ENCODE measurements around the gene LRRC41.

DNA sequence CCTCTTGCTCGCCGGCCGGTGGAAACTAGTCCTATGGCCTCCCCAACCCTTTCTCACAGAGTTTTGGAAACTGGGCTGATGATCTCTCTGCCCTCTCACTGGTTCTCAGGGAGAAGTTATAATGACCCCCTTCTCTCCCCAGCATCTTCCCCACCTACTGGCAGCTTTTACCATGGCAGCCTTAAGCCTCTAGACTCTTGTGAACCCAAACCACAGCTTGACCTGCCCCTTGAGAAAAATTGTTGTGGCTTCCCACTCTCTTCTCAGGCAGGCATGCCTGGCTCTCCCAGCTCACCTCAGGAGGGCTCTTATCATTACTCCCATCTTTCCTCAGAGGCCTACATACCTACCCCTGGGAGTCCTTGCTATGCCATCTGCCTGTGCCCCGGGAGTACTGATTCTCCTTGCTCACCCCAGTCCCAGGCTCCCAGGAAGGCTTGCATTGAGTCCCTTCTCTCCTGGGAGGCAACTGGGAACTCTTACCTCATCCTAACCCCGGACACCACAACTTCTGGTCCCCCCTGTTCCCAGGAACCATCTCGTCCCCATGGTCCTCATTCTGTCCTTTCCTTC is 38.8 kb upstream of the LRRC41 start:
- TF ChIP-seq, protein P1, sequence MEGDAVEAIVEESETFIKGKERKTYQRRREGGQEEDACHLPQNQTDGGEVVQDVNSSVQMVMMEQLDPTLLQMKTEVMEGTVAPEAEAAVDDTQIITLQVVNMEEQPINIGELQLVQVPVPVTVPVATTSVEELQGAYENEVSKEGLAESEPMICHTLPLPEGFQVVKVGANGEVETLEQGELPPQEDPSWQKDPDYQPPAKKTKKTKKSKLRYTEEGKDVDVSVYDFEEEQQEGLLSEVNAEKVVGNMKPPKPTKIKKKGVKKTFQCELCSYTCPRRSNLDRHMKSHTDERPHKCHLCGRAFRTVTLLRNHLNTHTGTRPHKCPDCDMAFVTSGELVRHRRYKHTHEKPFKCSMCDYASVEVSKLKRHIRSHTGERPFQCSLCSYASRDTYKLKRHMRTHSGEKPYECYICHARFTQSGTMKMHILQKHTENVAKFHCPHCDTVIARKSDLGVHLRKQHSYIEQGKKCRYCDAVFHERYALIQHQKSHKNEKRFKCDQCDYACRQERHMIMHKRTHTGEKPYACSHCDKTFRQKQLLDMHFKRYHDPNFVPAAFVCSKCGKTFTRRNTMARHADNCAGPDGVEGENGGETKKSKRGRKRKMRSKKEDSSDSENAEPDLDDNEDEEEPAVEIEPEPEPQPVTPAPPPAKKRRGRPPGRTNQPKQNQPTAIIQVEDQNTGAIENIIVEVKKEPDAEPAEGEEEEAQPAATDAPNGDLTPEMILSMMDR (conservative IDR thresholded peaks at IDR 0.05), result peak; percentile 32; the same call in 1 of the 2 replicates
- TF ChIP-seq EZH2 (IDR thresholded peaks at IDR 0.05; ENCODE audit: low read depth), result no peak
